K562 treated with DMSO at 1 percent for 24 hours (cell line): ENCODE measurements around the gene CAMK1. TPM values are rescaled to one million over a fixed set of nuclear protein-coding genes. Genes with fewer than 3 reads are reported as not detected.

ENCODE experiments used
- total RNA-seq: library from RNA; unstranded; fragments of 300-600 nt; gene quantifications from 2 replicates; pipeline ENCODE4 v1.2.3, GENCODE V29; 2022; ENCODE audit warnings: low read depth; ENCODE audit not compliant: insufficient read depth

The CAMK1 gene
- total RNA-seq, result 11.5 and 12.9 TPM in 2 replicates

GRCh38 chr3:9769426-9770275, at the start of gene CAMK1:
Gene CAMK1, minus strand, starts transcription at chr3:9769947. Its CDS starts 2,198 bp downstream, at chr3:9767749.

GRCh38 chr3:9809615-9810432, 40.1 kb upstream of the CAMK1 start, which contains the start of gene TTLL3:
Gene TTLL3, plus strand, starts transcription at chr3:9810262. Its CDS starts 400 bp downstream, at chr3:9810662.

GRCh38 chr3:9792405-9793160, 22.8 kb upstream of the CAMK1 start, which contains the start of the genes ARPC4 and TADA3:
Gene ARPC4, plus strand, starts transcription at chr3:9793082. Its CDS starts 40 bp downstream, at chr3:9793122.
Gene TADA3, minus strand, starts transcription at chr3:9792473. Its CDS starts 1,007 bp downstream, at chr3:9791466.

GRCh38 chr3:9749645-9750555, 19.8 kb downstream of the CAMK1 start, which contains the start of gene OGG1:
Gene OGG1, plus strand, starts transcription at chr3:9749952. Its CDS starts 335 bp downstream, at chr3:9750287.

GRCh38 chr3:9731206-9732079, 38.3 kb downstream of the CAMK1 start, which contains the start of gene BRPF1:
Gene BRPF1, plus strand, starts transcription at chr3:9731735. Its CDS starts 2,406 bp downstream, at chr3:9734141.

Other genes with a start within 250 kb of the CAMK1 start
- gene LHFPL4, start 216.1 kb downstream of the CAMK1 start, total RNA-seq, result not detected in 2 replicates
- gene MTMR14, start 120.4 kb downstream of the CAMK1 start, total RNA-seq, result 73.4 and 75.7 TPM in 2 replicates
- gene CPNE9, start 66.1 kb downstream of the CAMK1 start, total RNA-seq, result 0.34 and 0.74 TPM in 2 replicates
- gene BRPF1, start 38.2 kb downstream of the CAMK1 start, total RNA-seq, result 28.3 and 30.1 TPM in 2 replicates
- 42.1 and 44.4 TPM in 2 replicates for gene OGG1, start 20.0 kb downstream of the CAMK1 start, total RNA-seq
- gene TADA3, start 22.5 kb upstream of the CAMK1 start, total RNA-seq, result 122 and 125 TPM in 2 replicates
- 41.9 and 49.5 TPM in 2 replicates for gene ARPC4, start 23.1 kb upstream of the CAMK1 start, total RNA-seq
- gene TTLL3, start 40.3 kb upstream of the CAMK1 start, total RNA-seq, result 57.5 and 59.2 TPM in 2 replicates
- 110 and 113 TPM in 2 replicates for gene RPUSD3, start 74.1 kb upstream of the CAMK1 start, total RNA-seq
- not detected in 2 replicates for gene CIDEC, start 110.3 kb upstream of the CAMK1 start, total RNA-seq
- gene JAGN1, start 120.7 kb upstream of the CAMK1 start, total RNA-seq, result 63.6 and 67.0 TPM in 2 replicates
- 0.30 and 0.50 TPM in 2 replicates for gene IL17RE, start 132.9 kb upstream of the CAMK1 start, total RNA-seq
- 47.0 and 49.0 TPM in 2 replicates for gene IL17RC, start 147.2 kb upstream of the CAMK1 start, total RNA-seq
- gene CRELD1, start 163.9 kb upstream of the CAMK1 start, total RNA-seq, result 28.5 and 31.8 TPM in 2 replicates
- gene PRRT3, start 182.5 kb upstream of the CAMK1 start, total RNA-seq, result 3.8 and 4.1 TPM in 2 replicates
- 46.7 and 52.2 TPM in 2 replicates for gene EMC3, start 216.9 kb upstream of the CAMK1 start, total RNA-seq